Left cardiac atrium (tissue), 4 donors: ENCODE data around the gene PHLPP1. TPM values are rescaled to one million over a fixed set of nuclear protein-coding genes. Genes with fewer than 3 reads are reported as not detected.

Experiments
- ATAC-seq, 2 donors: fragments of 200-7000 bp; cut with Tn5 transposase; one replicate each; pipeline ENCODE4 v1.9.1; 2020; ENCODE audit warnings: mild to moderate bottlenecking in 2 of 2, moderate library complexity in 2 of 2
- DNase-seq: peaks from one replicate; pipeline ENCODE4 v3.0.0-alpha.2; 2020
- intact Hi-C, 2 donors: fragments of 100-400 bp; cut with DNase I; formaldehyde crosslinking; loops; one replicate each; pipeline versions ENCODE4 v1.14.1 to v1.15.1; 2022 to 2023
- total RNA-seq, 2 donors: library from RNA; stranded (reverse); fragmentation: NEBNext Ultra II Directional; extraction: Animal tissue kit (Norgen Biotek cat#: 25700); gene quantifications; one replicate each; pipeline ENCODE4 v1.2.1, GENCODE V29; 2021
- donor health status: DM: no; HTN: yes; CAD: no.
- donor health status: DM: no; HTN: yes; CAD: no; lungs with severe emphysema.
- donor health status: DM: yes; HTN: yes; CAD: no.
- donor health status: Dilated cardiomyopathy.

The PHLPP1 gene
- total RNA-seq, 2 donors from 2014 or later: 5.0 to 8.6 TPM

DNA sequence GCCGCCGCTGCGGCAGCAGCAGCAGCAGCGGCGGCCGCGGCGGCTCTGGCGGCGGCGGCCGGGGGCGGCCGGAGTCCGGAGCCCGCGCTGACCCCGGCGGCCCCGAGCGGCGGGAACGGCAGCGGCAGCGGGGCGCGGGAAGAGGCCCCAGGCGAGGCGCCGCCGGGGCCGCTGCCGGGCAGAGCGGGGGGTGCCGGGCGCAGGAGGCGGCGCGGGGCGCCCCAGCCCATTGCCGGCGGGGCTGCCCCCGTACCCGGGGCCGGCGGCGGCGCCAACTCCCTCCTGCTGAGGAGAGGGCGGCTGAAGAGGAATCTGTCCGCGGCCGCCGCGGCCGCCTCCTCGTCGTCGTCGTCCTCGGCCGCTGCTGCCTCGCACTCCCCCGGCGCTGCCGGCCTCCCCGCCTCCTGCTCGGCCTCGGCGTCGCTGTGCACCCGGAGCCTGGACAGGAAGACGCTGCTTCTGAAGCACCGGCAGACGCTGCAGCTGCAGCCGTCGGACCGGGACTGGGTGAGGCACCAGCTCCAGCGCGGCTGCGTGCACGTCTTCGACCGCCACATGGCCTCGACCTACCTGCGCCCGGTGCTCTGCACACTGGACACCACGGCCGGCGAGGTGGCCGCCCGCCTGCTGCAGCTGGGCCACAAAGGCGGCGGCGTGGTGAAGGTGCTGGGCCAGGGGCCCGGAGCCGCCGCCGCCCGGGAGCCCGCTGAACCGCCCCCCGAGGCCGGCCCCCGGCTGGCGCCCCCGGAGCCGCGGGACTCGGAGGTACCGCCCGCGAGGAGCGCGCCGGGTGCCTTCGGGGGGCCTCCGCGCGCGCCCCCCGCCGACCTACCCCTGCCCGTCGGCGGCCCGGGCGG lies 646 bp downstream of the PHLPP1 start:
- DNase-seq (peak; percentile 70), ATAC-seq (peak in 1 of 2 donors; percentile 1)
- intact Hi-C loops: loop anchor here (2.0 to 10.0 kb wide), 3 partner anchors 159 to 269 kb away; no protein-coding TSS in a partner anchor

DNA sequence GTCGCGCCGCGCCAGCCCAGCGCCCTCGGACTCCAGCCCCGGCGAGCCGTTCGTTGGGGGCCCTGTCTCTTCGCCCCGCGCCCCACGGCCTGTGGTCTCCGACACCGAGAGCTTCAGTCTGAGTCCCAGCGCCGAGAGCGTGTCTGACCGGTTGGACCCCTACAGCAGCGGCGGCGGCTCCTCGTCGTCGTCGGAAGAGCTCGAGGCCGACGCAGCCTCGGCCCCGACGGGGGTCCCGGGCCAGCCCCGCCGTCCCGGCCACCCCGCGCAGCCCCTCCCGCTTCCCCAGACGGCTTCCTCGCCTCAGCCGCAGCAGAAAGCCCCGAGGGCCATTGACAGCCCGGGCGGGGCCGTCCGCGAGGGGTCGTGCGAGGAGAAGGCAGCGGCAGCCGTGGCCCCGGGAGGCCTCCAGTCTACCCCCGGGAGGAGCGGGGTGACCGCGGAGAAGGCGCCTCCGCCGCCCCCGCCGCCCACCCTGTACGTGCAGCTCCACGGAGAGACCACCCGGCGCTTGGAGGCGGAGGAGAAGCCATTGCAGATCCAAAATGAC lies 1.4 kb downstream of the PHLPP1 start:
- intact Hi-C loops: loop anchor here (10.0 kb wide), 2 partner anchors 158 to 268 kb away; no protein-coding TSS in a partner anchor
- peak; percentile 59 for DNase-seq

GRCh38 chr18:62717169-62717924 lies 2.0 kb downstream of the PHLPP1 start:
- no peak for ATAC-seq
- no peak for DNase-seq
- intact Hi-C loops: loop anchor here (10.0 kb wide), 2 partner anchors 157 to 267 kb away; no protein-coding TSS in a partner anchor

More for the DNA sequence above, 1.4 kb downstream of the PHLPP1 start:
- ATAC-seq: no peak

DNA sequence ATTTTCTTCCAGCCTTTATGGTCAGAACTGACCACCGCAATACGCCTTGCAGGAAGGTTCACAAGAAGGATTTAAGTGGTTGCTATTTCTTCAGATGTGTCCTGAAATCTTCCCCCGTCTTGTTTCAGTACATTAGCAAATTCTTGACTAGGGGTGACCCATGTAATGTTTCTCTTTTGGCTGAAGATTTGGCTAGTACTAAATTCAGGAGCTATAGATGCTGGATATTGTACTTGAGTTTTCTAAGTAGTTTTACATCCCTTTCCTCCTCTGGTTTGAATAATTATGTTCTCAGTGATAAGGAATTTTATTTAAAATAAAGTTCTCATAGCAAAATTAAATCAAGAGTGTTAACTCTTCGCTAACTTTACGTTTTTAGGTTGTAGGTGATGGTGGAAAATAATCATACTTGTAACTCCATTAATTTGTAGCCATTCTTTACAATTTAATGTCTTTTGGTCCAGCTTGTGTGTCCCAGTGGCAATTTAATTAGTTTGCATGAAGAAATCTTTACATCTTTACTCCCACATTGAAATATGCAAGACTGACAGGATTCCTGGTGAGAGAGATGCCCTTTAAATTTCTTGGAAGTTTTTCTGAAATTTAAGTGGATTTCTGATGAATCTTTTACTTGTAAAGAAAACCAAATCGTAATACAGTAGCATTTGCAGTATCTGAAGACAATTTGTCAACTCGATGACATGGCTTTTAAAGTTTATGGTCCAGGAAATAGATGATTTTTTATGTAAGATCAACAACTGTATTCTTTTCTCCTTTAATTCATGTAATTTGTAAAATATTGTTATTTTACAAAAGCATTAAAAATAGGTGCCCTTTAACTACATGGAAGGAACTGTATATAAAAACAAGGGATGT lies 2.8 kb downstream of the PHLPP1 start:
- DNase-seq (no peak), ATAC-seq (no peak)
- intact Hi-C loops: loop anchor here (10.0 kb wide), 2 partner anchors 157 to 267 kb away; no protein-coding TSS in a partner anchor

DNA sequence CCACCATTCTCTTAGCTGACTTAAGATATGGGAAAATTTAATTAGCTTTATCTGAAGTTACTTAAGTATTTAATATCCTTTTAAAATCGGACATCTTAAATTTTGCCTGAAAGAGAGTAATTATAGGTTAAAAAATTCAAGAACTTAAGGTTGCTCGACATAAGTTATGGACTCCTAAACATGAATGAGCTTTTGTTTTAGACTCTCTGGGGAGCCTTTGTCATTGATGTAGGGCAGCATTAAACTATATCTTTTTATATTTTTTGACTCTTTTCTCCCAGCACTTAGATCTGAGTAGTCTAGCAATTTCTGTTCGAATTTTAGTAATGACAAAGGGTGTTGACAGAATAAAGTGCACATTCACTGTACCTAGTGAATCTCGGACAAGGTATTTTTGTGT lies 4.7 kb downstream of the PHLPP1 start:
- intact Hi-C loops: no loop called here
- DNase-seq: no peak

GRCh38 chr18:62720766-62721613 lies 5.6 kb downstream of the PHLPP1 start:
- no peak for DNase-seq
- intact Hi-C loops: no loop called here
- ATAC-seq: no peak

More for the DNA sequence above, 4.7 kb downstream of the PHLPP1 start:
- no peak for ATAC-seq

DNA sequence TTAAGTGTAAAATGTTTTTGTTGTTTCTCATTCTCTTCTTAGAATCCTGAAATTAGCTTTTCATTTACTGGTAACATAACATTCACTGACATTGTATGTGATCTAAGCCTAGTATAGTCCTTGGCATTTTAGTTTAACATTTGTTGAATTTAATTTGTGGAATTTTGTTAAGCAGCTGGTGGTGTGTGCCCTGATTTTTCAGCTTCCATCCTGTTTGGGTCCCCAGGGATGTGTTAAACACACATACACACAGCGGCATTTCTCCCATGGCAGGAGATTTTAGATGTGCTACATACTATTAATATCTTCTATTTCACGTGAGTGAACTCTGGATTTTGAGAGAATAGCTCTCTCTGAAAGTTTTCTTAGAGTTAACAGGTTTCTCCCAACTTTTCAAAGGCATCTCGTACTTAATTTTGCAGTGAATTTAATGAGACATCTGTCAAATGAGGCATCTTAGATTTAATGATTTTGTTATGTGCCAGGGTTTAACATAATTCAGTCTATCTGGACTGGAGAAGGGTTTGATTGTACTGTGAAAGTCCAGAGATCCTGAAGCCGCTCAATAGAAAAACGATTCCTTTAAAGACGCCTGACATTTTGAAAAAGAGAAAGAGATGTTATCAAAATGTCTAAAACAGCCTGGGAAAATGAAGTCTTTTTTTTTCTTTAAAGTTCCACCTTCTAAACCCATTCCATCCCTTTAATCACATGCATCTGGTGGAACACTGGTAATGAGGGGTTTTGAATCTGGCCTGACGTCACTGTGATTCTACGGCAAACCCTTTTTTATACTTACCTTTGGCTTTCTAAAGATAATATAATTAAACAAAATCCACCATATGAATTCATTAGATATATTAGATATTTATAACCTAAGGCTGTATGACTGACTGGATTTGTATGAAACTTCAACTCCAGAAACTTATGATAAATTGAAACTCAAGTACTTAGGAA lies 6.8 kb downstream of the PHLPP1 start:
- intact Hi-C loops: no loop called here
- ATAC-seq (no peak), DNase-seq (no peak)

DNA sequence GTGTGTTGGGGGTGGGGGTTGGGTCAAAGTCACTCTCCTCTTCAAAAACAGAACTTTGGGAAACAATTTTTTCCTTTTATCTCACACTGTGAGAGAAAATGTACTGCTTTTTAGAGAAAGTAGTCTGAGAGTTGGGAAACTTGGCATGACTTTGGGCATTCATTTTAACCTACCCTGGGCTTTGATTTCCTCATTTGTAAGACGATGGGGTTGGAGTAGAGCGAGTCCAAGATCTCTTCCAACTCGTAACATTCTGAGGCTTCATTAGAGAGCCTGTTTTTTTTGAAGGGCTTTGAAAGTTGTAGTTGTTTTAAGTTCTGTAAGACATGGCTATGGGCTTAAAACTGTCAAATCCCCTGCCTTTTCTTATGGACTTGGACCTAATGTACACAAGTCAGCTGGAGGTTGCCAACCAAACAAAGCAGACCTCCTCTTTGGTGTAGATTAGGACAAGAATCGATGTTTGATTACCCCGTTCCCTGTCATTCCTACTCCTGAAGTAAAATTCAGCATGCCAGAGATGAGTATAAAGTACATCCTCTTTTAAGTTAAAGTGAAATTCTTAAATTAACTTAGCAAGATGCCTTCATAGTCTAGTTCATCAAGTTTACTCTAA lies 8.4 kb downstream of the PHLPP1 start:
- ATAC-seq (peak; percentile 49 to 67), DNase-seq (no peak)
- intact Hi-C loops: no loop called here

DNA sequence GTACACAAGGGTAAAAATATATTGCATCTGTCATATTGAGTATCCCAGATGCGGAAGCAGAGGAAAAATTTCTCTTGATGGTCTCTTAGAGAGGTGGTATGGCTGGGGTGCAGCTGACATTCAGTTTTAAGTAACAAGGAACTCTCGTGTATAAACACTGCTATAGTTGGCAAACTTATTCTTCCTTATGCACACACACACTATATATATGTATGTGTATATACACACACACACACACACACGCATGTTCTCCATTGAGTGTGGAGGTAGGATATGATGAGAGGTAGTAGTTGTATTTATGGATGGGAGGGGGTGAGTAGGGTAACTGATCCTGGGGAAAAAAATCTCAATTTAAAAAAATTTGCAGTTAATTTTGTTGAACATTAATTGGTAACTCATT lies 10.6 kb downstream of the PHLPP1 start:
- intact Hi-C loops: no loop called here
- DNase-seq: no peak
- no peak for ATAC-seq

DNA sequence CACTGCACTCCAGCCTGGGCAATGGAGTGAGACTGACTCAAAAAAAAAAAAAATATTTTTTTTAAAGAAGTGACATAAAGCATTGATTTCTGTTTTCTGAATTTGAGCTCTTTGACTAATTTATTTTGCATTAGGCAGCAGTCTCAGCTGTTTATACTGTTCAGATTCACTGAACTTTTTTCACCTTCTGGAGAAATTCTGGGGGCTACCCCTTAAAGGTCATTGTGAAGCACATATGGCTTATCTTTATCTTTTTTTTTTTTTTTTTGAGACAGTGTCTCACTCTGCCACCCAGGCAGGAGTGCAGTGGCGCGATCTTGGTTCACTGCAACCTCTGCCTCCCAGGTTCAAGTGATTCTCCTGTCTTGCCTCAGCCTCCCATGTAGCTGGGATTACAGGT lies 12.9 kb downstream of the PHLPP1 start:
- no peak for ATAC-seq
- intact Hi-C loops: no loop called here

GRCh38 chr18:62729487-62730386 lies 14.4 kb downstream of the PHLPP1 start:
- DNase-seq (no peak), ATAC-seq (no peak)
- intact Hi-C loops: no loop called here

More for the DNA sequence above, 12.9 kb downstream of the PHLPP1 start:
- no peak for DNase-seq

- no peak for ATAC-seq
- no peak for DNase-seq
- intact Hi-C loops: no loop called here
These were observed 15.6 kb downstream of the PHLPP1 start for GRCh38 chr18:62730941-62731340.

GRCh38 chr18:62732617-62733016 lies 17.3 kb downstream of the PHLPP1 start:
- ATAC-seq: no peak
- intact Hi-C loops: no loop called here
- DNase-seq: no peak

DNA sequence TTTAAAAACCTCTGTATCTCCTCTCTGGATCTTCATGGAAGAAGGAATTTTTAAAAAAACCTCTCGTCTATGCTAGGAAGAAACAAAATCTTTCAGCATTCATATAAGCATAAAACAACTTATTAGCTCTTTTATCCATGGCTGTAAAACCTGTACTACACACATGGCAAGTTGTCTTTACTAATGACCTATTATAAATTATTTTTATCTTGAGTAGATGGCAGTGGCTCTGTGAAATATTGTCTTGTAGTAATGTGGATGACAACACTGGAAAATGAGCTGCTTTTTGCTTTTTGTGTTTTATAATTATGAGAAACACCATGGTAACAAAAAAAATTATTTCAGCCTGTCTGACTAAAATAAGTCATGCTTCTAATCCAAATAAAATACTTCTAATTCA lies 18.9 kb downstream of the PHLPP1 start:
- intact Hi-C loops: no loop called here
- ATAC-seq: no peak
- no peak for DNase-seq

DNA sequence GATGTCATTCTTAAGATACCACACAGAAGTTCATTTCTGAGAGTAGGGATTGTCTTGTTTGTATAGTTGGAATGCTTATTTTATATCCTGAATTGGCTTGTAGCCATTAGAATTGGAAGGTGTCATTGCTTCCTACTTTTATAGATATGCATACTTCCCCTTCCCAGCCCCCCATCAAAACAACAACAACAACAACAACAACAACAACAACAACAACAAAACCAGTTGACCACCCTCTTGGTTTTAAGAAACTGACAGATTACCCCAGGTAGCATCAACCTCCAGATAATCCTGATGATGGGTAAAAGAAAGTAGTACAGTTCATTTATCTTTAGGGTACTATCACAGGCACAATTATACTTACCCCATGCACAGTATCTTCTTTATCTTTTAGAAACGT lies 20.0 kb downstream of the PHLPP1 start:
- intact Hi-C loops: no loop called here
- DNase-seq (no peak), ATAC-seq (no peak)
